Ovary (tissue), 9 donors: Measurements from ENCODE around the gene HTRA3. TPM values are rescaled to one million over a fixed set of nuclear protein-coding genes. Genes with fewer than 3 reads are reported as not detected.

Source experiments
- DNase-seq, 5 donors: peaks; one replicate each; pipeline ENCODE4 v3.0.0-alpha.2; 2019 to 2020
- H3K27ac ChIP-seq, 2 donors: fragments of 200-600 bp; one replicate each; pipeline versions ENCODE4 v1.5.1 to v1.8.0; 2019 to 2022
- H3K27me3 ChIP-seq: fragments of 200-600 bp; one replicate; pipeline ENCODE4 v1.8.0; 2022
- H3K36me3 ChIP-seq: fragments of 200-600 bp; sonication (generic); one replicate; pipeline ENCODE4 v1.5.1; 2019
- H3K4me1 ChIP-seq: one replicate; pipeline ENCODE4 v1.8.1; 2013; ENCODE audit warnings: mild to moderate bottlenecking, moderate library complexity; ENCODE audit not compliant: insufficient read depth
- H3K4me3 ChIP-seq: fragments of 200-600 bp; sonication (generic); one replicate; pipeline ENCODE4 v1.5.1; 2017
- H3K9me3 ChIP-seq, 2 donors: fragments of 200-600 bp in 1 of 2; sonication (generic) in 1 of 2; one replicate each; pipeline versions ENCODE4 v1.5.1 to v1.8.1; 2013 to 2019; ENCODE audit warnings: mild to moderate bottlenecking in 1 of 2, moderate library complexity in 1 of 2
- EP300 ChIP-seq: sonication (generic); formaldehyde crosslinking; IDR thresholded peaks from one replicate; pipeline ENCODE4 v1.6.1; 2017; ENCODE audit warnings: antibody characterized with exemption
- POLR2A ChIP-seq: fragments of 450-650 bp; IDR thresholded peaks from one replicate; pipeline ENCODE4 v1.6.1; 2017; ENCODE audit warnings: antibody characterized with exemption, mild to moderate bottlenecking, moderate library complexity
- WGBS, 3 donors: extraction: QIAGEN DNeasy Blood & Tissue Kit in 1 of 3; methylation state at CpG; one replicate each; pipeline versions ENCODE4 v1.1.5 to v1.1.7; 2013 to 2017; 5-methylcytosine and 5-hydroxymethylcytosine counted together
- intact Hi-C, 4 donors: fragments of 100-400 bp; cut with DNase I; formaldehyde crosslinking; loops; one replicate each; pipeline versions ENCODE4 v1.11.0 to v1.15.1; 2022 to 2023
- polyA plus RNA-seq, 2 donors: library from polyadenylated mRNA; stranded (reverse); fragments of 200-250 nt in 1 of 2; fragments of 350-450 nt in 1 of 2; fragmentation: Illumina TruSeq in 1 of 2; extraction: RNeasy Lipid Tissue Mini Kit (QIAGEN cat#74804) in 1 of 2; gene quantifications; one replicate each; pipeline ENCODE4 v1.2.3, GENCODE V29; 2013 to 2014
- total RNA-seq, 7 donors: library from RNA; depleted of rRNA in 2 of 7; stranded (reverse); fragments of >200 nt in 2 of 7; fragmentation: NEBNext Ultra II Directional in 3 of 7; extraction: Animal tissue kit (Norgen Biotek cat#: 25700) in 3 of 7; gene quantifications; one replicate each; pipeline versions ENCODE4 v1.1.0 to v1.2.4, GENCODE V29; 2016 to 2023
- TF ChIP-seq, protein P1 (sequence below), 3 donors: fragments of 450-650 bp in 2 of 3; fragments of 200-600 bp in 1 of 3; IDR thresholded peaks; one replicate each; pipeline versions ENCODE4 v1.5.1 to v1.8.0; 2016 to 2022; ENCODE audit warnings: antibody characterized with exemption in 3 of 3, mild to moderate bottlenecking in 1 of 3
- donor health status: DM: no; HTN: no; CAD: no; lungs with moderate emphysema.
- donor health status: DM: no; HTN: no; CAD: no.
- donor health status: Bipolar disorder and iron deficiency.
- donor health status: DM: yes; HTN: yes; CAD: no.
- donor health status: DM: no; HTN: no; CAD: no.
- donor health status: DM: yes; HTN: yes; CAD: no.

The HTRA3 gene
- total and polyA plus RNA-seq, 9 donors, result 36.2 to 163 (median 64.7) TPM

DNA sequence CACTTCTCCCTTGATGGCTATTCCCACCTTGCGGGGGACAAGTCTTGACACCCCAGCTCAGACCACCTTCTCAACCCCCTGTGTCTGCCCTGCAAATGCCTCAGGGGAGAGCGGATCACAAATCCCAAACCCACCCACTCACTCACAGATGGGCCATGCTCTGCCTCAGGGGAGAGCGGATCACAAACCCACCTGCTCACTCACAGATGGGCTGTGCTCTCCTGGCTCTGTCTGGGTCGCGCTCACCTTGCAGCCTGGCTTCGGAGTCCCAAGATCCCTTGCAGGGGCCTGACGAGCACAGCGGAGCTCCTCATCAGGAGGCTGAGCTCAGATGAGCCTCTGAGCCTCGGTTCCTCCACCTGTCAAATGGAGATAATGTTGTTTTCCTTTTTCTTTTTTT, 38.6 kb downstream of the HTRA3 start:
- no peaks in the 10 kb centered on the region for H3K27me3 ChIP-seq
- peak in 4 of 5 donors; percentile 16 to 37 (median 32) for DNase-seq
- peak overlapping the region; percentile 54 to 61 for H3K27ac ChIP-seq
- intact Hi-C loops, result loop anchor here in 1 of 4 donors (10.0 kb wide), 1 partner anchor 47 kb away; no protein-coding TSS in a partner anchor
- H3K9me3 ChIP-seq, result no peaks in the 10 kb centered on the region
- WGBS, 3 donors, result 93% methylated on average over 9 of the region's 9 CpGs
- H3K4me3 ChIP-seq, result no peak overlapping the region
- peaks cover 34% of the 10 kb centered on the region for H3K4me1 ChIP-seq
- no peak for TF ChIP-seq POLR2A
- no peak for TF ChIP-seq EP300
- TF ChIP-seq, protein P1, sequence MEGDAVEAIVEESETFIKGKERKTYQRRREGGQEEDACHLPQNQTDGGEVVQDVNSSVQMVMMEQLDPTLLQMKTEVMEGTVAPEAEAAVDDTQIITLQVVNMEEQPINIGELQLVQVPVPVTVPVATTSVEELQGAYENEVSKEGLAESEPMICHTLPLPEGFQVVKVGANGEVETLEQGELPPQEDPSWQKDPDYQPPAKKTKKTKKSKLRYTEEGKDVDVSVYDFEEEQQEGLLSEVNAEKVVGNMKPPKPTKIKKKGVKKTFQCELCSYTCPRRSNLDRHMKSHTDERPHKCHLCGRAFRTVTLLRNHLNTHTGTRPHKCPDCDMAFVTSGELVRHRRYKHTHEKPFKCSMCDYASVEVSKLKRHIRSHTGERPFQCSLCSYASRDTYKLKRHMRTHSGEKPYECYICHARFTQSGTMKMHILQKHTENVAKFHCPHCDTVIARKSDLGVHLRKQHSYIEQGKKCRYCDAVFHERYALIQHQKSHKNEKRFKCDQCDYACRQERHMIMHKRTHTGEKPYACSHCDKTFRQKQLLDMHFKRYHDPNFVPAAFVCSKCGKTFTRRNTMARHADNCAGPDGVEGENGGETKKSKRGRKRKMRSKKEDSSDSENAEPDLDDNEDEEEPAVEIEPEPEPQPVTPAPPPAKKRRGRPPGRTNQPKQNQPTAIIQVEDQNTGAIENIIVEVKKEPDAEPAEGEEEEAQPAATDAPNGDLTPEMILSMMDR (IDR thresholded peaks at IDR 0.05), result no peak
- no peaks in the 10 kb centered on the region for H3K36me3 ChIP-seq

DNA sequence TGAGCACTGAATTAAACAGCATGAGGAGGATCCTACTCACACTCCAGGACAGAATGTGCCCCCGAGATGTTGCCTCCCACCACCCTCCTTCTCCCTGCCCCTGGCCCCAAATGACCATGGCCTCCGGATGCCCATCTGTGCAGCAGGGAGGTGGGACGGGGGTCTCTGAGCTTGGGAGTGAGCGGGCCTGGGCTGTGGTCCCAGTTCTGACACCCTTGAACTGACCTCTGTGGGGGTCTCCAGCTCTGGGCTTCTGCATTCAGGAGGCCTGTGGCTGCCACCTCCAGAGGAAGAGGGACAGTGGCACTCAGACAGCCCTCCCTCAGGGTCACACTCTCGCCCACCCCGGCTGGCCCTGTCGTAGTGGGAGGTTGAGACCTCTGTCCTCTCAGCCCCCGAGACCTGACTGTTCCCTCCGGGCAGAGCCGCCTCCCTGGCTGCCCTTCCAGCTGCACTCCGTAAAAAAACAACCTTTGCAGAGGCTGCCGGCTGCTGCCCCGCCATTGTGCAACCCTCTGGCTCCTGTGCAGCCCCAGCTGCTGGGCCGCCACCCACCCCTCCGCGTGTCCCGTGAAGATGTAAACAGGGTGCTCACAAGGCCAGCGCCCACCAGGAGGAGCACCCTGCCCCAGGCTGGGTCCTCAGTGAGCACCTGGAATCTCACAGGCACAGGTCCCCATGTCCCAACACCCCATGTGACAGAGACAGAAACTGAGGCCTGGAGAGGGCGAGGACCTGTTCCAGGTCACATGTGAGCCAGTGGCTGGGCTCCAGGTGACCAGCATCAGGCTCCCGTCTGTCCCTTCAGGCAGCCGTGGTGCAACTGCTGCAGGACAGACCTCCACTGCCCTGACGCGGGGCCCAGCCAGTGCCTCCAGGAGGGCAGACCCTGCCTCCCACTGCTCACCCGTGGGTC, 39.6 kb downstream of the HTRA3 start:
- Histone ChIP-seq H3K27ac (peak overlapping the region; percentile 54 to 61), H3K27me3 (no peaks in the 10 kb centered on the region), H3K9me3 (no peaks in the 10 kb centered on the region), H3K4me1 (peaks cover 34% of the 10 kb centered on the region), H3K36me3 (no peaks in the 10 kb centered on the region), H3K4me3 (no peak overlapping the region)
- intact Hi-C loops, result loop anchor here in 1 of 4 donors (10.0 kb wide), 1 partner anchor 46 kb away; no protein-coding TSS in a partner anchor
- TF ChIP-seq, protein P1 (IDR thresholded peaks at IDR 0.05), result peak in 2 of 3 donors; percentile 35 to 62
- TF ChIP-seq POLR2A, result no peak
- DNase-seq, result peak; percentile 80 to 88 (median 87)
- 22 to 36% (median 23%) methylated on average over 23 to 24 of the region's 24 CpGs for WGBS, 3 donors

DNA sequence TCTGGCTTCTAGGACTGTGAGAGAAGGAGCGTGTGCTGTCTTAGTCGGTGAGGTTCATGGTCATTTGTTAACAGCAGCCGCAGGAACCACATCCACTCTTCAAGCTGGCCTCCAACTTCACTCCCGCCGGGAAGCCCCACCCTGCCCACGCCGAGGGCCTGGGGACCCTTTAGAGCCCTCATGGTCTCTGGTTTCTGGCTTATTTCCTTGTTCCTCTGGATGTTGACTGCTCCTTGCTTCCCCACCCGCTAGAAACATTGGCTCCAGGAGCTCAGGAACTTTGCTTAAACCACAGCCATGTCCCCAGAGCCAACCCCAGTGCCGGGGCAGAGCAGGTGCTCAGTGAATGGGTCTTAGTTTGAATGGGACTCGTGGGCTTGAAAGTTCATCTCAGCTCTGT, 40.8 kb downstream of the HTRA3 start:
- no peak for TF ChIP-seq POLR2A
- no peak for TF ChIP-seq EP300
- TF ChIP-seq, protein P1 (IDR thresholded peaks at IDR 0.05), result no peak
- H3K36me3 ChIP-seq, result no peaks in the 10 kb centered on the region
- 42 to 44% (median 44%) methylated on average over 10 of the region's 10 CpGs for WGBS, 3 donors
- no peaks in the 10 kb centered on the region for H3K27me3 ChIP-seq
- intact Hi-C loops, result loop anchor here in 1 of 4 donors (10.0 kb wide), 1 partner anchor 46 kb away; the partner anchor contains the start of gene HTRA3
- no peaks in the 10 kb centered on the region for H3K9me3 ChIP-seq
- H3K4me1 ChIP-seq, result peaks cover 35% of the 10 kb centered on the region
- H3K27ac ChIP-seq, result peak overlapping the region in 1 of 2 donors; percentile 61
- no peak overlapping the region for H3K4me3 ChIP-seq
- DNase-seq, result peak in 3 of 5 donors; percentile 16 to 42 (median 34)

DNA sequence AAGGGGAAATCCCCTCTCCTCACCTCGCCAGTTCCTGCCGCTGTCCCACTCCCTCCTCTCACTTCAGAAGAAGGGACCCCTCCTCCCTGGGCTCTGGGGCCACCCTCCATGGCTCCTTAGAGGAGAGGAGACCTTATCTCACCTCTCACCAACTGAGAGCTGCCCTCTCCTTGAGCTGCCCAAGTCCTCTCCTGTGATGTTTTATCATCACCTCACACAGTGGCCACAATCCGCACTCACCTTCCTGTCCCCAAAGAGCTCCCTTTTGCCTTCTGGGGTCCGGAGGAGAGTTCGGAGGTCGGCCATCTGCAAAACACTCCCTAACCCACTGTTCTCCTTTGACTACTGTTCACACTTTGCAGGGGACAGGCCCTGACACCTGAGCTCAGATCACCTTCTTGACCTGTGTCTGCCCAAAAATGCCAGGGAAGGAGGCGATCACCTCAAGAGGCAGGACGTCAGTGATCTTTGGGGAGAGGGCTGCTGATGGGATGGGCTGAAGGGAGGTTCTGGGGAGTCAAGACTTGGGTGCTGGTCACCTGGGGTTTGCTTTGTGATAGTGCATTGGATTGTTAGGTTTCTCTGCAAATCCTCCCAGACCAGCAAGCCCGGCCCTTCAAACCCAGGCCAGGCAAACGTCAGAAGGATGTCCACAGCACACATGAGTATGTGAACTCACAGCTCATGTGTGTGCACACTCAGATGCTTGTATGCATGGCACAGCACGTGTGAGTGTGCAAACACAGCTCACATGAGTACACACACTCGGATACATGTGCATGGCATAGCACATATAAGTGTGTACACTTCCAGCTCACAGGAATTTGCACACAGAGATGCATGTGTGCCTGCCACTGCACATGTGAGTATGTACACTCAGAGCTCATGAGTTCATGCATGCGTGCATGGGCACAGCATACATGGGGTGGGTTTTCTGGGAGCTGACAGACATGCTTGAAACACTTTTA, 41.8 kb downstream of the HTRA3 start:
- peak in 4 of 5 donors; percentile 8 to 26 (median 16) for DNase-seq
- intact Hi-C loops, result loop anchor here in 1 of 4 donors (10.0 kb wide), 1 partner anchor 47 kb away; the partner anchor contains the start of gene HTRA3
- Histone ChIP-seq H3K27me3 (no peaks in the 10 kb centered on the region), H3K4me3 (no peak overlapping the region), H3K4me1 (peaks cover 34% of the 10 kb centered on the region), H3K27ac (no peak overlapping the region), H3K9me3 (no peaks in the 10 kb centered on the region), H3K36me3 (no peaks in the 10 kb centered on the region)
- WGBS, 3 donors, result 82 to 85% (median 85%) methylated on average over 13 of the region's 13 CpGs
- TF ChIP-seq POLR2A (no peak), EP300 (no peak)
